ENCODE results near the gene NDUFS6.
"Not testable (repeated sequence)": the region's sequence is repeated elsewhere in the genome, so short reads cannot be mapped to it uniquely, and the experiment has no call there.

NDUFS6 gene

GRCh38 chr5:1794901-1795290 is 6.3 kb upstream of the NDUFS6 start:
- no peak for DNase-seq (ENCODE audit: low read depth)
- TF ChIP-seq CTCF (conservative IDR thresholded peaks at IDR 0.05; ENCODE audit: low read depth, low read length): no peak
- H3K4me3 ChIP-seq (ENCODE audit: low read depth, low read length): no peak overlapping the region

- no peak for TF ChIP-seq CTCF (conservative IDR thresholded peaks at IDR 0.05; ENCODE audit: low read depth, low read length)
- no peak overlapping the region for H3K4me3 ChIP-seq (ENCODE audit: low read depth, low read length)
- DNase-seq (ENCODE audit: low read depth): no peak
Measured at GRCh38 chr5:1795506-1795905, 5.7 kb upstream of the NDUFS6 start.

GRCh38 chr5:1795931-1796330 is 5.3 kb upstream of the NDUFS6 start:
- no peak for TF ChIP-seq CTCF (conservative IDR thresholded peaks at IDR 0.05; ENCODE audit: low read depth, low read length)
- DNase-seq (ENCODE audit: low read depth): no peak
- no peak overlapping the region for H3K4me3 ChIP-seq (ENCODE audit: low read depth, low read length)

GRCh38 chr5:1796371-1797102 is 4.7 kb upstream of the NDUFS6 start:
- H3K4me3 ChIP-seq (ENCODE audit: low read depth, low read length): no peak overlapping the region
- no peak for DNase-seq (ENCODE audit: low read depth)
- no peak for TF ChIP-seq CTCF (conservative IDR thresholded peaks at IDR 0.05; ENCODE audit: low read depth, low read length)

- no peak for DNase-seq (ENCODE audit: low read depth)
- no peak for TF ChIP-seq CTCF (conservative IDR thresholded peaks at IDR 0.05; ENCODE audit: low read depth, low read length)
- H3K4me3 ChIP-seq (ENCODE audit: low read depth, low read length): no peak overlapping the region
Measured at GRCh38 chr5:1797103-1797800, 4.0 kb upstream of the NDUFS6 start.

GRCh38 chr5:1797855-1798254 is 3.4 kb upstream of the NDUFS6 start:
- no peak for DNase-seq (ENCODE audit: low read depth)
- no peak overlapping the region for H3K4me3 ChIP-seq (ENCODE audit: low read depth, low read length)
- no peak for TF ChIP-seq CTCF (conservative IDR thresholded peaks at IDR 0.05; ENCODE audit: low read depth, low read length)

GRCh38 chr5:1798589-1798988 is 2.6 kb upstream of the NDUFS6 start:
- not testable (repeated sequence) for DNase-seq (ENCODE audit: low read depth)
- H3K4me3 ChIP-seq (ENCODE audit: low read depth, low read length): peak overlapping the region; percentile 99
